Loucy (cell line): ENCODE data around the gene GAGE12F.
"Not testable (repeated sequence)": the region's sequence is repeated elsewhere in the genome, so short reads cannot be mapped to it uniquely, and the experiment has no call there.

Experiments
- H2AFZ ChIP-seq: fragments of 200-600 bp; sonication (generic); 2 replicates; pipeline ENCODE4 v1.6.0; 2016; ENCODE audit warnings: antibody characterized with exemption, mild to moderate bottlenecking, low read length, moderate library complexity
- H3F3A ChIP-seq: fragments of 200-600 bp; 2 replicates; pipeline ENCODE4 v1.6.0; 2016; ENCODE audit warnings: antibody characterized with exemption, low read depth, mild to moderate bottlenecking
- H3K27me3 ChIP-seq: fragments of 200-600 bp; sonication (generic); 2 replicates; pipeline ENCODE4 v1.6.1; 2014; ENCODE audit warnings: low read length, mild to moderate bottlenecking; ENCODE audit not compliant: insufficient read depth, poor library complexity, severe bottlenecking
- H3K36me3 ChIP-seq: fragments of 200-600 bp; sonication (generic); 2 replicates; pipeline ENCODE4 v1.6.1; 2016; ENCODE audit warnings: low read length; ENCODE audit not compliant: insufficient read depth
- H3K4me1 ChIP-seq: fragments of 200-600 bp; sonication (generic); 2 replicates; pipeline ENCODE4 v1.5.1; 2014; ENCODE audit warnings: low read length, mild to moderate bottlenecking; ENCODE audit not compliant: insufficient read depth, poor library complexity, severe bottlenecking
- H3K4me2 ChIP-seq: fragments of 200-600 bp; sonication (generic); 2 replicates; pipeline ENCODE4 v1.6.0; 2014; ENCODE audit warnings: antibody characterized with exemption, low read length, low read depth, mild to moderate bottlenecking; ENCODE audit not compliant: poor library complexity, severe bottlenecking
- H3K4me3 ChIP-seq: fragments of 200-600 bp; sonication (generic); 2 replicates; pipeline ENCODE4 v1.5.1; 2014; ENCODE audit warnings: low read length, mild to moderate bottlenecking, mixed read lengths; ENCODE audit not compliant: poor library complexity, severe bottlenecking
- H3K79me2 ChIP-seq: fragments of 200-600 bp; sonication (generic); 2 replicates; pipeline ENCODE4 v1.6.1; 2014; ENCODE audit warnings: low read length; ENCODE audit not compliant: insufficient read depth
- H3K9ac ChIP-seq: fragments of 200-600 bp; sonication (generic); 2 replicates; pipeline ENCODE4 v1.6.0; 2014; ENCODE audit warnings: mild to moderate bottlenecking, low read depth, low read length, moderate library complexity; ENCODE audit not compliant: poor library complexity, severe bottlenecking
- H3K9me2 ChIP-seq: fragments of 200-600 bp; sonication (generic); replicated peaks from 2 replicates; pipeline ENCODE4 v1.6.1; 2016; ENCODE audit warnings: low read depth, low read length, mixed read lengths
- H3K9me3 ChIP-seq: fragments of 200-600 bp; sonication (generic); 2 replicates; pipeline ENCODE4 v1.6.1; 2014; ENCODE audit warnings: mild to moderate bottlenecking, antibody characterized with exemption, low read length, low read depth; ENCODE audit not compliant: insufficient read depth
- H4K20me1 ChIP-seq: fragments of 200-600 bp; sonication (generic); 2 replicates; pipeline ENCODE4 v1.6.0; 2014; ENCODE audit warnings: antibody characterized with exemption, low read length, mild to moderate bottlenecking; ENCODE audit not compliant: insufficient read depth, poor library complexity, severe bottlenecking

The GAGE12F gene, protein sequence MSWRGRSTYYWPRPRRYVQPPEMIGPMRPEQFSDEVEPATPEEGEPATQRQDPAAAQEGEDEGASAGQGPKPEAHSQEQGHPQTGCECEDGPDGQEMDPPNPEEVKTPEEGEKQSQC

GRCh38 chrX:49560542-49560941, at the start of gene GAGE12F:
GAGE12F (plus strand) TSS chrX:49560842; CDS start chrX:49561997, 1,155 bp downstream.
- not testable (repeated sequence) for H3K4me1 ChIP-seq, H4K20me1 ChIP-seq, H3K79me2 ChIP-seq, H3K9me2 ChIP-seq, H3K27me3 ChIP-seq, H3K9me3 ChIP-seq, H3K4me3 ChIP-seq, H3K9ac ChIP-seq, H3K36me3 ChIP-seq, H2AFZ ChIP-seq, H3F3A ChIP-seq, H3K4me2 ChIP-seq

- not testable (repeated sequence) for H4K20me1 ChIP-seq, H3K9me2 ChIP-seq, H3K4me2 ChIP-seq, H3K36me3 ChIP-seq, H3F3A ChIP-seq, H3K4me3 ChIP-seq, H2AFZ ChIP-seq, H3K9ac ChIP-seq, H3K79me2 ChIP-seq, H3K9me3 ChIP-seq, H3K4me1 ChIP-seq, H3K27me3 ChIP-seq
Observed at GRCh38 chrX:49531877-49532276, 28.8 kb upstream of the GAGE12F start, which contains the start of gene GAGE12C. GAGE12C (plus strand) TSS chrX:49532177; CDS start chrX:49533332, 1,155 bp downstream.

DNA sequence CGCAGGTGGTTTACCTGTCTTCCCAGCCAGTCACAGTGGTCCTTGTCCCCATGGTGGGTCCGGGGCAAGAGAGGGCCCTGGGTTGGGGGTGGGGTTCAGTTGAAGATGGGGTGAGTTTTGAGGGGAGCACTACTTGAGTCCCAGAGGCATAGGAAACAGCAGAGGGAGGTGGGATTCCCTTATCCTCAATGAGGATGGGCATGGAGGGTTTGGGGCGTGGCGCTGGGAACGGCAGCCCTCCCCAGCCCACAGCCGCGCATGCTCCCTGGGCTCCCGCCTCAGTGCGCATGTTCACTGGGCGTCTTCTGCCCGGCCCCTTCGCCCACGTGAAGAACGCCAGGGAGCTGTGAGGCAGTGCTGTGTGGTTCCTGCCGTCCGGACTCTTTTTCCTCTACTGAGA, 19.2 kb upstream of the GAGE12F start, which contains the start of gene GAGE12D:
TSS of gene GAGE12D (plus strand) at position 301 of the 400 bp plus-strand sequence. CDS start 1,155 bp downstream, outside the sequence.
- H3K9ac ChIP-seq, H3K36me3 ChIP-seq, H2AFZ ChIP-seq, H3K79me2 ChIP-seq, H3K9me3 ChIP-seq, H3F3A ChIP-seq, H3K4me1 ChIP-seq, H3K4me3 ChIP-seq, H3K9me2 ChIP-seq, H3K4me2 ChIP-seq, H4K20me1 ChIP-seq, H3K27me3 ChIP-seq: not testable (repeated sequence)

- H3K4me2 ChIP-seq, H3K9me3 ChIP-seq, H3K9me2 ChIP-seq, H2AFZ ChIP-seq, H4K20me1 ChIP-seq, H3K79me2 ChIP-seq, H3K27me3 ChIP-seq, H3K4me1 ChIP-seq, H3K4me3 ChIP-seq, H3K36me3 ChIP-seq, H3K9ac ChIP-seq, H3F3A ChIP-seq: not testable (repeated sequence)
Observed at GRCh38 chrX:49550989-49551388, 9.7 kb upstream of the GAGE12F start, which contains the start of gene GAGE12E. GAGE12E (plus strand) TSS chrX:49551289; CDS start chrX:49552444, 1,155 bp downstream.

DNA sequence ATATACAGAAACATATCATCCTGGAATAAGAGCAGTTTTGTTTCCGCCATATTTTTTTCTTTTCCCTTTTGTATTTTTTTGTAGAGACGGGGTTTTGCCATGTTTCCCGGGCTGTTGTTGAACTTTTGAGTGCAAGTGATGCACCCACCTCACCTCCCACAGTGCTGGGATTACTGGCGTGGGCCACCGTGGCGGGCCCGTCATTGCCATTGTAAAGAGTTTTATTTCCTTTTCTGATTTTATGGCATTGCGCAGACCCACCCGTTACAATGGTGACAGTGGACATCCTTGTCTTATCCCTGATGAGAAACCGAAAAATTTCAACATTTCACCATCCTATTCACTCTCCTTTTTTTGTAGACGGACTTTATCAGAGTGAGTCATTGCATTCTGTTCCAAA, 8.1 kb downstream of the GAGE12F start:
- not testable (repeated sequence) for H3K9ac ChIP-seq, H3K27me3 ChIP-seq, H3K9me3 ChIP-seq, H4K20me1 ChIP-seq, H3K4me2 ChIP-seq, H3K36me3 ChIP-seq, H3K9me2 ChIP-seq, H3K4me1 ChIP-seq, H3F3A ChIP-seq, H3K4me3 ChIP-seq, H2AFZ ChIP-seq, H3K79me2 ChIP-seq

DNA sequence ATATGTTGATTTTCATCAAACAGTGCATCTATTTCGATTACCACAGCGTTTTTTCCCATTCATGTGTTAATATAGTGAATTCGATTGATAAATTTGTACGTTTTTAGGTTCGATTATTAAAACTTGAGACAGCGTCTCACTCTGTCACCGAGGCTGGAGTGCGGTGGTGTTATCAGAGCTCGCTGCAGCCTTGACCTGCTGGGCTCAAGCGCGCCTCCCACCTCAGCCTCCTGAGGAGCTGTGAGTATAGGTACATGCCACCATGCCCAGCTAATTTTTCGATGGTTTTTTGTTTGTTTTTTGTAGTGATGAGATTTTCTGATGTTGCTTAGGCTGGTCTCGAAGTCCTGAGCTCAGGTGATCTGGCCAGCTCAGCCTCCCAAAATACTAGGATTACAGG, 8.5 kb downstream of the GAGE12F start:
- H4K20me1 ChIP-seq, H3F3A ChIP-seq, H2AFZ ChIP-seq, H3K4me3 ChIP-seq, H3K27me3 ChIP-seq, H3K4me1 ChIP-seq, H3K9me3 ChIP-seq, H3K36me3 ChIP-seq, H3K9me2 ChIP-seq, H3K9ac ChIP-seq, H3K79me2 ChIP-seq, H3K4me2 ChIP-seq: not testable (repeated sequence)

DNA sequence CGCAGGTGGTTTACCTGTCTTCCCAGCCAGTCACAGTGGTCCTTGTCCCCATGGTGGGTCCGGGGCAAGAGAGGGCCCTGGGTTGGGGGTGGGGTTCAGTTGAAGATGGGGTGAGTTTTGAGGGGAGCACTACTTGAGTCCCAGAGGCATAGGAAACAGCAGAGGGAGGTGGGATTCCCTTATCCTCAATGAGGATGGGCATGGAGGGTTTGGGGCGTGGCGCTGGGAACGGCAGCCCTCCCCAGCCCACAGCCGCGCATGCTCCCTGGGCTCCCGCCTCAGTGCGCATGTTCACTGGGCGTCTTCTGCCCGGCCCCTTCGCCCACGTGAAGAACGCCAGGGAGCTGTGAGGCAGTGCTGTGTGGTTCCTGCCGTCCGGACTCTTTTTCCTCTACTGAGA, 9.5 kb downstream of the GAGE12F start, which contains the start of gene GAGE12G:
TSS of gene GAGE12G (plus strand) at position 301 of the 400 bp plus-strand sequence. CDS start 1,155 bp downstream, outside the sequence.
- not testable (repeated sequence) for H3K9me3 ChIP-seq

More for the DNA sequence above, 9.5 kb downstream of the GAGE12F start, which contains the start of gene GAGE12G:
- H2AFZ ChIP-seq, H3K36me3 ChIP-seq, H3K27me3 ChIP-seq, H3K4me2 ChIP-seq, H3K79me2 ChIP-seq, H3K9me2 ChIP-seq, H3K4me1 ChIP-seq, H3F3A ChIP-seq, H3K9ac ChIP-seq, H4K20me1 ChIP-seq, H3K4me3 ChIP-seq: not testable (repeated sequence)
